ENCODE results near the gene PKMYT1.

PKMYT1 gene

GRCh38 chr16:2980227-2981176 is at the start of gene PKMYT1:
Gene PKMYT1, minus strand, starts transcription at chr16:2980446. Its CDS starts 789 bp downstream, at chr16:2979657.
- no peak for FAIRE-seq

GRCh38 chr16:3029491-3030221 is 49.4 kb upstream of the PKMYT1 start:
- no peak for FAIRE-seq

- no peak for FAIRE-seq
Observed at GRCh38 chr16:3028716-3029319, 48.6 kb upstream of the PKMYT1 start.

- FAIRE-seq, result no peak
Observed at GRCh38 chr16:3027983-3028715, 47.9 kb upstream of the PKMYT1 start.

GRCh38 chr16:3027489-3027795 is 47.2 kb upstream of the PKMYT1 start:
- no peak for FAIRE-seq

GRCh38 chr16:3026609-3027488 is 46.6 kb upstream of the PKMYT1 start:
- no peak for FAIRE-seq

- FAIRE-seq, result no peak
Observed at GRCh38 chr16:3026003-3026378, 45.7 kb upstream of the PKMYT1 start.

GRCh38 chr16:3025032-3026002 is 45.1 kb upstream of the PKMYT1 start:
- no peak for FAIRE-seq

GRCh38 chr16:3023669-3024478 is 43.6 kb upstream of the PKMYT1 start, which contains the start of the genes HCFC1R1 and THOC6:
Gene HCFC1R1, minus strand, starts transcription at chr16:3023942. Its CDS starts 1 bp downstream, at chr16:3023941.
Gene THOC6, plus strand, starts transcription at chr16:3024035. Its CDS starts 292 bp downstream, at chr16:3024327.
- peak; percentile 95 for FAIRE-seq

- no peak for FAIRE-seq
Observed at GRCh38 chr16:3023415-3023668, 43.1 kb upstream of the PKMYT1 start.

- no peak for FAIRE-seq
Observed at GRCh38 chr16:3022684-3023414, 42.6 kb upstream of the PKMYT1 start.

- FAIRE-seq, result peak; percentile 96
Observed at GRCh38 chr16:3022208-3022683, 42.0 kb upstream of the PKMYT1 start.

- FAIRE-seq, result peak; percentile 94
Observed at GRCh38 chr16:3021449-3022207, 41.4 kb upstream of the PKMYT1 start.

GRCh38 chr16:3020604-3021448 is 40.6 kb upstream of the PKMYT1 start:
- FAIRE-seq, result no peak

GRCh38 chr16:3020247-3020603 is 40.0 kb upstream of the PKMYT1 start, which contains the start of gene TNFRSF12A:
Gene TNFRSF12A, plus strand, starts transcription at chr16:3020368. Its CDS starts 30 bp downstream, at chr16:3020398.
- FAIRE-seq, result no peak

GRCh38 chr16:3019594-3020246 is 39.5 kb upstream of the PKMYT1 start:
- FAIRE-seq, result no peak
